GM12878 (cell line): ENCODE measurements around the gene CLDN19.

Source experiments
- BACH1 ChIP-seq: fragments of 450-650 bp; IDR thresholded peaks from 2 replicates; pipeline ENCODE4 v1.6.1; 2017; ENCODE audit warnings: mild to moderate bottlenecking, borderline replicate concordance
- SRF ChIP-seq, 2 experiments: IDR thresholded peaks; 2 replicates each; pipeline ENCODE4 v1.6.1; 2011; ENCODE audit warnings: low read depth in 2 of 2, low read length in 2 of 2, mild to moderate bottlenecking in 1 of 2, moderate library complexity in 1 of 2
- TF ChIP-seq, protein P1 (sequence below), 3 experiments: IDR thresholded peaks in 2 of 3; conservative IDR thresholded peaks in 1 of 3; 2 replicates each; pipeline ENCODE4 v1.5.1; 2011; ENCODE audit warnings: low read depth in 3 of 3, low read length in 3 of 3, mild to moderate bottlenecking in 3 of 3, control low read depth in 2 of 3, moderate library complexity in 2 of 3, inconsistent platforms in 1 of 3, mixed read lengths in 1 of 3; ENCODE audit not compliant: control insufficient read depth in 2 of 3, insufficient read depth in 1 of 3; ENCODE audit errors: extremely low read depth in 1 of 3

DNA sequence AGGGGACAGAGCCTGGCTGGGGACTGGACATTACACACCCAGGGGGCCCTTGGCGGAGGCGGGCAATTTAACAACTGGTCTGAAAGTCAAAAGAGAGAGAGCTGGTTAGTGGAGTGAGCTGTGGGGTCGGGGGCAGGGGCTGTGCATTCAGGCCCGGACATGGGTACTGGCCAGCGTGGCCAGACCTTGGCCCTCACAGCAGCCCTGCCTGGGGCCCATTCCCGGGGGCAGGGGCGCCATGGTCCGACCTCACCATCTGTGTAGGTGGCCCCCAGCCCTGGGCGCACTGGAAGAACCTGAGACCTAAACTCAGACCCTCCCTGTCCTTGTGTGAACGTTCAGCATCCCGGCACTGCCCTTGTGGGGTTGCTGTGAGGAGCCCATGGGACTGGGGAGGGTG, 5.0 kb downstream of the CLDN19 start:
- TF ChIP-seq, protein P1, sequence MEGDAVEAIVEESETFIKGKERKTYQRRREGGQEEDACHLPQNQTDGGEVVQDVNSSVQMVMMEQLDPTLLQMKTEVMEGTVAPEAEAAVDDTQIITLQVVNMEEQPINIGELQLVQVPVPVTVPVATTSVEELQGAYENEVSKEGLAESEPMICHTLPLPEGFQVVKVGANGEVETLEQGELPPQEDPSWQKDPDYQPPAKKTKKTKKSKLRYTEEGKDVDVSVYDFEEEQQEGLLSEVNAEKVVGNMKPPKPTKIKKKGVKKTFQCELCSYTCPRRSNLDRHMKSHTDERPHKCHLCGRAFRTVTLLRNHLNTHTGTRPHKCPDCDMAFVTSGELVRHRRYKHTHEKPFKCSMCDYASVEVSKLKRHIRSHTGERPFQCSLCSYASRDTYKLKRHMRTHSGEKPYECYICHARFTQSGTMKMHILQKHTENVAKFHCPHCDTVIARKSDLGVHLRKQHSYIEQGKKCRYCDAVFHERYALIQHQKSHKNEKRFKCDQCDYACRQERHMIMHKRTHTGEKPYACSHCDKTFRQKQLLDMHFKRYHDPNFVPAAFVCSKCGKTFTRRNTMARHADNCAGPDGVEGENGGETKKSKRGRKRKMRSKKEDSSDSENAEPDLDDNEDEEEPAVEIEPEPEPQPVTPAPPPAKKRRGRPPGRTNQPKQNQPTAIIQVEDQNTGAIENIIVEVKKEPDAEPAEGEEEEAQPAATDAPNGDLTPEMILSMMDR (IDR thresholded peaks at IDR 0.05 in 2 of 3, conservative IDR thresholded peaks at IDR 0.05 in 1 of 3; ENCODE audit: control insufficient read depth in 2 of 3, extremely low read depth in 1 of 3, insufficient read depth in 1 of 3, low read depth in 3 of 3, low read length in 3 of 3): no peak
- TF ChIP-seq SRF (IDR thresholded peaks at IDR 0.05; ENCODE audit: low read depth in 2 of 2, low read length in 2 of 2) (no peak), BACH1 (no peak)
